HepG2 (cell line): Measurements from ENCODE around the gene CHN2. TPM values are rescaled to one million over a fixed set of nuclear protein-coding genes. Genes with fewer than 3 reads are reported as not detected.

ENCODE experiments used
- CHD4 ChIP-seq: fragments of 200-600 bp; sonication (generic); IDR thresholded peaks from 2 replicates; pipeline ENCODE4 v1.7.0; 2017; ENCODE audit warnings: mild to moderate bottlenecking, low read length, borderline replicate concordance
- DR1 ChIP-seq: sonication (generic); formaldehyde crosslinking; IDR thresholded peaks from 2 replicates; pipeline ENCODE4 v1.8.0; 2021; ENCODE audit warnings: mild to moderate bottlenecking, missing genetic modification reagents, inconsistent platforms
- HIVEP1 ChIP-seq: sonication (generic); formaldehyde crosslinking; IDR thresholded peaks from 2 replicates; pipeline ENCODE4 v1.4.0; 2020; ENCODE audit warnings: mild to moderate bottlenecking, missing genetic modification reagents
- HOXD1 ChIP-seq: sonication (generic); formaldehyde crosslinking; IDR thresholded peaks from 2 replicates; pipeline ENCODE4 v1.5.0; 2020; ENCODE audit warnings: missing genetic modification reagents
- KLF13 ChIP-seq: sonication (generic); formaldehyde crosslinking; IDR thresholded peaks from 2 replicates; pipeline ENCODE4 v1.4.0; 2020; ENCODE audit warnings: mild to moderate bottlenecking, missing genetic modification reagents
- NFE2L2 ChIP-seq: fragments of 150-350 bp; IDR thresholded peaks from 2 replicates; pipeline ENCODE4 v1.6.1; 2014; ENCODE audit warnings: low read length
- PAXIP1 ChIP-seq: sonication (generic); formaldehyde crosslinking; conservative IDR thresholded peaks from 2 replicates; pipeline ENCODE4 v1.4.0; 2020; ENCODE audit warnings: mild to moderate bottlenecking, missing genetic modification reagents, moderate library complexity
- RXRB ChIP-seq: IDR thresholded peaks from 2 replicates; pipeline ENCODE4 v1.6.1; 2016; ENCODE audit warnings: borderline replicate concordance, missing genetic modification reagents, missing compliant biosample characterization
- SOX6 ChIP-seq, 2 experiments: fragments of 450-650 bp in 1 of 2; sonication (generic) in 1 of 2; formaldehyde crosslinking in 1 of 2; IDR thresholded peaks; 2 replicates each; pipeline versions ENCODE4 v1.4.0 to v1.6.1; 2017 to 2020; ENCODE audit warnings: antibody characterized with exemption in 1 of 2, mild to moderate bottlenecking in 1 of 2, missing genetic modification reagents in 1 of 2
- TFAP4 ChIP-seq: sonication (generic); IDR thresholded peaks from 2 replicates; pipeline ENCODE4 v1.6.1; 2016; ENCODE audit warnings: low read depth, borderline replicate concordance
- ZNF160 ChIP-seq: sonication (generic); formaldehyde crosslinking; IDR thresholded peaks from 2 replicates; pipeline ENCODE4 v1.8.0; 2022; ENCODE audit warnings: mild to moderate bottlenecking, inconsistent platforms, missing genetic modification reagents
- ZNF251 ChIP-seq: sonication (generic); formaldehyde crosslinking; IDR thresholded peaks from 2 replicates; pipeline ENCODE4 v1.9.0; 2021; ENCODE audit warnings: mild to moderate bottlenecking, missing genetic modification reagents
- ZNF543 ChIP-seq: sonication (generic); formaldehyde crosslinking; IDR thresholded peaks from 2 replicates; pipeline ENCODE4 v1.4.0; 2020; ENCODE audit warnings: mild to moderate bottlenecking, missing genetic modification reagents
- ZNF607 ChIP-seq: sonication (generic); formaldehyde crosslinking; IDR thresholded peaks from 2 replicates; pipeline ENCODE4 v1.5.1; 2020; ENCODE audit warnings: missing genetic modification reagents, mild to moderate bottlenecking, borderline replicate concordance
- ZNF710 ChIP-seq: sonication (generic); formaldehyde crosslinking; IDR thresholded peaks from 2 replicates; pipeline ENCODE4 v1.5.0; 2020; ENCODE audit warnings: mild to moderate bottlenecking, missing genetic modification reagents, borderline replicate concordance
- polyA plus RNA-seq, 8 experiments: library from polyadenylated mRNA; depleted of rRNA in 3 of 8; stranded (reverse) in 7 of 8; unstranded in 1 of 8; fragments of >200 nt; fragmentation: Illumina TruSeq in 4 of 8; extraction: Trizol in 4 of 8; gene quantifications; 2 replicates each; pipeline versions ENCODE4 v1.2.1 to v1.2.3, GENCODE V29; 2011 to 2016; ENCODE audit warnings: low read depth in 4 of 8, missing spikeins in 1 of 8, mixed read lengths in 1 of 8; ENCODE audit not compliant: insufficient read depth in 1 of 8
- total RNA-seq, 5 experiments: library from RNA; depleted of rRNA; stranded (reverse); fragments of >200 nt; fragmentation: Illumina TruSeq; extraction: Trizol; gene quantifications; 2 replicates each; pipeline ENCODE4 v1.2.3, GENCODE V29; 2016; ENCODE audit warnings: low read depth in 1 of 5
- TF ChIP-seq, protein P1 (sequence below), 2 experiments: sonication (generic) in 1 of 2; formaldehyde crosslinking in 1 of 2; IDR thresholded peaks; 2 replicates each; pipeline versions ENCODE4 v1.6.1 to v1.9.0; 2014 to 2022; ENCODE audit warnings: antibody characterized with exemption in 1 of 2, borderline replicate concordance in 1 of 2, inconsistent platforms in 1 of 2, low read depth in 1 of 2, missing genetic modification reagents in 1 of 2

Gene CHN2
- total and polyA plus RNA-seq, 2 of the 13 experiments (the other 11 are each of a cell fraction or from before 2014, with no cell fraction given), result 23.5 to 30.5 TPM

- TF ChIP-seq ZNF710 (CRISPR knock-in tag) (no peak; the same call in 1 of the 2 replicates), SOX6 (IDR thresholded peaks at IDR 0.05) (no peak), SOX6 (CRISPR knock-in tag; IDR thresholded peaks at IDR 0.05) (peak; percentile 97), TFAP4 (peak; percentile 85; the same call in 1 of the 2 replicates), ZNF543 (no peak), RXRB (CRISPR knock-in tag) (peak; percentile 87), HIVEP1 (CRISPR knock-in tag) (no peak), PAXIP1 (CRISPR knock-in tag) (peak; percentile 84), ZNF160 (CRISPR knock-in tag) (no peak), CHD4 (peak; percentile 36; the same call in 1 of the 2 replicates), DR1 (CRISPR knock-in tag) (no peak), HOXD1 (CRISPR knock-in tag) (peak; percentile 72; the same call in 1 of the 2 replicates), ZNF607 (0 out of 2 replicates have a peak, but pooled peaks have one; percentile 28), KLF13 (CRISPR knock-in tag) (no peak), NFE2L2 (no peak), ZNF251 (no peak)
- TF ChIP-seq, protein P1, sequence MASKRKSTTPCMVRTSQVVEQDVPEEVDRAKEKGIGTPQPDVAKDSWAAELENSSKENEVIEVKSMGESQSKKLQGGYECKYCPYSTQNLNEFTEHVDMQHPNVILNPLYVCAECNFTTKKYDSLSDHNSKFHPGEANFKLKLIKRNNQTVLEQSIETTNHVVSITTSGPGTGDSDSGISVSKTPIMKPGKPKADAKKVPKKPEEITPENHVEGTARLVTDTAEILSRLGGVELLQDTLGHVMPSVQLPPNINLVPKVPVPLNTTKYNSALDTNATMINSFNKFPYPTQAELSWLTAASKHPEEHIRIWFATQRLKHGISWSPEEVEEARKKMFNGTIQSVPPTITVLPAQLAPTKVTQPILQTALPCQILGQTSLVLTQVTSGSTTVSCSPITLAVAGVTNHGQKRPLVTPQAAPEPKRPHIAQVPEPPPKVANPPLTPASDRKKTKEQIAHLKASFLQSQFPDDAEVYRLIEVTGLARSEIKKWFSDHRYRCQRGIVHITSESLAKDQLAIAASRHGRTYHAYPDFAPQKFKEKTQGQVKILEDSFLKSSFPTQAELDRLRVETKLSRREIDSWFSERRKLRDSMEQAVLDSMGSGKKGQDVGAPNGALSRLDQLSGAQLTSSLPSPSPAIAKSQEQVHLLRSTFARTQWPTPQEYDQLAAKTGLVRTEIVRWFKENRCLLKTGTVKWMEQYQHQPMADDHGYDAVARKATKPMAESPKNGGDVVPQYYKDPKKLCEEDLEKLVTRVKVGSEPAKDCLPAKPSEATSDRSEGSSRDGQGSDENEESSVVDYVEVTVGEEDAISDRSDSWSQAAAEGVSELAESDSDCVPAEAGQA (IDR thresholded peaks at IDR 0.05; ENCODE audit: low read depth), result no peak
- TF ChIP-seq, protein P1 (CRISPR knock-in tag; IDR thresholded peaks at IDR 0.05; ENCODE audit: borderline replicate concordance), result no peak
Measured at GRCh38 chr7:29190349-29191045, 4.1 kb upstream of the CHN2 start (continued).
